Raji (cell line): Measurements from ENCODE around the gene UBASH3B.

Experiments used
- POLR2A ChIP-seq: IDR thresholded peaks from 2 replicates; pipeline ENCODE4 v1.6.1; 2011; ENCODE audit warnings: low read depth, low read length, control low read depth; ENCODE audit not compliant: insufficient read depth

The UBASH3B gene, protein sequence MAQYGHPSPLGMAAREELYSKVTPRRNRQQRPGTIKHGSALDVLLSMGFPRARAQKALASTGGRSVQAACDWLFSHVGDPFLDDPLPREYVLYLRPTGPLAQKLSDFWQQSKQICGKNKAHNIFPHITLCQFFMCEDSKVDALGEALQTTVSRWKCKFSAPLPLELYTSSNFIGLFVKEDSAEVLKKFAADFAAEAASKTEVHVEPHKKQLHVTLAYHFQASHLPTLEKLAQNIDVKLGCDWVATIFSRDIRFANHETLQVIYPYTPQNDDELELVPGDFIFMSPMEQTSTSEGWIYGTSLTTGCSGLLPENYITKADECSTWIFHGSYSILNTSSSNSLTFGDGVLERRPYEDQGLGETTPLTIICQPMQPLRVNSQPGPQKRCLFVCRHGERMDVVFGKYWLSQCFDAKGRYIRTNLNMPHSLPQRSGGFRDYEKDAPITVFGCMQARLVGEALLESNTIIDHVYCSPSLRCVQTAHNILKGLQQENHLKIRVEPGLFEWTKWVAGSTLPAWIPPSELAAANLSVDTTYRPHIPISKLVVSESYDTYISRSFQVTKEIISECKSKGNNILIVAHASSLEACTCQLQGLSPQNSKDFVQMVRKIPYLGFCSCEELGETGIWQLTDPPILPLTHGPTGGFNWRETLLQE

GRCh38 chr11:122655527-122656072, at the start of gene UBASH3B:
Gene UBASH3B, plus strand, starts transcription at chr11:122655722. Its CDS starts 328 bp downstream, at chr11:122656050.
- TF ChIP-seq POLR2A: no peak

DNA sequence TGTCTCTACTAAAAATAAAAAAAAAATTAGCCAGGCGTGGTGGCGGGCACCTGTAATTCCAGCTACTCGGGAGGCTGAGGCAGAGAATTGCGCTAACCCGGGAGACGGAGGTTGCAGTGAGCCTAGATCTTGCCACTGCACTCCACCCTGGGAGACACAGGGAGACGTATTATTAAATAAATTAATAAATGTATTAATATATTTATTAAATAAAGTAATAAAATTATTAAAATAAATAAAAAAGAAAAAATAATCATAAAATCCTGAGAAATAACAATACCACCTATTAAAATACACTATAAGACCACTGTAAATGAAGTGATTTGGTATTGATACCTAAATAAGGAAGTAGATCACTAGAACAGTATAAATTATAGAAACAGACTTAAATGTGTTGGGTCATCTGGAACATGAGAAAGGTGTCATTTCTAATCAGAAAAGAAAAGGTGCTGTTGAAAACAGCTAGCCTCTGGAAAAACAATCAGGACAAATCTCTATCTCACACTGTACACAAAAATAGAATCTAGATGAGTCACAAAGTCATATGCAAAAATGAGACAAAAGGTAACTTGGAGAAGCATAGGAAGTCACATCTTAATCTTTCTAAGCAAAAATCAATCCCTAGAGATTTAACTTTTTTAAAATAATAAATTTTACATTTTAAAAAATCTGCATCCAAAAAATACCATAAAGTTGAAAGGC, 43.2 kb upstream of the UBASH3B start:
- TF ChIP-seq POLR2A: no peak

GRCh38 chr11:122616718-122617117, 38.8 kb upstream of the UBASH3B start:
- TF ChIP-seq POLR2A: no peak

- TF ChIP-seq POLR2A: no peak
Observed at GRCh38 chr11:122617297-122617696, 38.2 kb upstream of the UBASH3B start.

DNA sequence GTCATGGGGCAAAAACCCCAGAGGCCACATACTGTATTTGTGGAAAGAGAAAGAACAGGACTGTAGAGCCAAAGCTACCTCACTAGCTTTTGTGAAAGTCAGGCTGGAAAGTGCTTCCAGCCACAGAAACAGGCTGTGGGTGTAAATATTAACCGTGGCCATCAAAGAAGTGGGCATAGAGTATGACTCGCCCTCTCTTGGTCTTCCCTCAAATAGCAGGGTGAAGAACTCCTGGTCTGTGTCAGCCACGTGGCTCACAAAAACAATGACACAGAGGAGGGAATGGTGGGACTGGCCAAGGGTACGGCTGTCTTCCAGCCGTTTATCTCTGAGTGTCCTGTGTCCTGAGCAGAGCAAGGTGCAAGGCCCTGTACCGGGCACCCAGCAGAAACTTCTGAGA, 37.6 kb upstream of the UBASH3B start:
- no peak for TF ChIP-seq POLR2A

GRCh38 chr11:122618927-122619326, 36.6 kb upstream of the UBASH3B start:
- TF ChIP-seq POLR2A: no peak

- TF ChIP-seq POLR2A: no peak
Observed at GRCh38 chr11:122619757-122620156, 35.8 kb upstream of the UBASH3B start.

DNA sequence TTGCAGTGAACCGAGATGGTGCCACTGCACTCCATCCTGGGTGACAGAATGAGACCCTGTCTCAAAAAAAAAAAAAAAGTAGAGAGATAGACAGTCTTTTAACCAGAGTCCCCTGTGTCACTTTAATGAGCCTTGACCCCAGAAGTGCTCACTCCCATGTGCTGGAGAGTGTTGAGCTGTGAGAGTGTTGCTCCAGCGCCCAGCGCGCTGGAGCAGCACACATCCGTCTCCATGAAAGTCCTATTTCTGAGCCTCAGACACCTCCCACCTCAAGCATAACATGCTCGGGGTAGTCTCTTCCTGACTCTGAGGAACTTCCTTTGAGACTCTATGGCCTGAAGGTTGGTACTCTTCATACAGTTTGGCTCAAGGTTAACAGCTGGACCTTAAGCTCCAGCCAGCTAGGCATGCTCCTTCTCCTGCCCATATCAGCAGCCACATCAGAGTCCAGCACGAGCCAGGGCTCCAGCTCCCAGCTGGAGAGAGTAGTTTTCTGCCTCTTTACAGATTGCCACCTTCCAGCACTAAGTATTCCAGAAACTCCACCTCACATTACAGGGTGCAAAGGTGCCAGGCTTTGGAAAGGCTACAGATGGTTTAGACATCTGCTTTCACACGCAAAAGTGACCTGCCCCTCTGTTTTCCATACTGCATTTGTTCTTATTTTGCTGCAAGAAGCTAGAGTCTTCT, 29.4 kb upstream of the UBASH3B start:
- TF ChIP-seq POLR2A: no peak

GRCh38 chr11:122627745-122628144, 27.8 kb upstream of the UBASH3B start:
- TF ChIP-seq POLR2A: no peak

DNA sequence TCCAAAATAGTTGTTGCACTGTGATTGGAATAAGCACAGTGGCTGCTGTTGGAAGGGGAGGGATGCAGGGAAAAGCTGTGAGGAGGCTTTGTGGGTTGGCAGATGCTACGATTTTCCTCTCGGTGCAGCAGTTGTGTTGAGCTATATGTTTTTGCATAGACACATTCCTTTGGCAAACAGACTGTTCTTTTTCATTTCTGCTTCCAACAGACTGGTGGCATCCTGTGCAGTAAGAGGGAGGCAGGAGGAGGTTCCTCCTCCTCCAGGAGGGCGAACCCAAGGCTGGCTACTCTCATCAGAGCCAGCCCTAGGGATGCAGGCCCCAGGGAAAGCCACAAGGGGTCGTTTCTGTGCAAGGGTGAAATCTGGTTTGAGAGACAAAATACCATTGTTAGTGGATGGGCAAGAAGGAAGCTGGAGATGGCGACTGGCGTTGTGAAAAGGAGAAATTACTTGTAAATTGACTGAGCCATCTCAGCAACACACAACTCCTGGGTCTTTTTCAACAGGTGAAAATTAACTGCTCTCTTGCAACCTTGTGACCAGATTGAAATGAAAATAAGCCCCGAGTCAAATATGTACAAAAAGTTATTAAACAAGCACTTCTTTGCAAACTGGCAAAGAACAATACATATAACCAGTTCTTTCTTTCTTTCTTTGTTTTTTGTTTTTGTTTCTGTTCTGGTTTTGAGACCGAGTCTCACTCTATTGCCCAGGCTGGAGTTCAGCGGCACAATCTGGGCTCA, 26.5 kb upstream of the UBASH3B start:
- TF ChIP-seq POLR2A: no peak

- no peak for TF ChIP-seq POLR2A
Observed at GRCh38 chr11:122632181-122632824, 23.2 kb upstream of the UBASH3B start.

DNA sequence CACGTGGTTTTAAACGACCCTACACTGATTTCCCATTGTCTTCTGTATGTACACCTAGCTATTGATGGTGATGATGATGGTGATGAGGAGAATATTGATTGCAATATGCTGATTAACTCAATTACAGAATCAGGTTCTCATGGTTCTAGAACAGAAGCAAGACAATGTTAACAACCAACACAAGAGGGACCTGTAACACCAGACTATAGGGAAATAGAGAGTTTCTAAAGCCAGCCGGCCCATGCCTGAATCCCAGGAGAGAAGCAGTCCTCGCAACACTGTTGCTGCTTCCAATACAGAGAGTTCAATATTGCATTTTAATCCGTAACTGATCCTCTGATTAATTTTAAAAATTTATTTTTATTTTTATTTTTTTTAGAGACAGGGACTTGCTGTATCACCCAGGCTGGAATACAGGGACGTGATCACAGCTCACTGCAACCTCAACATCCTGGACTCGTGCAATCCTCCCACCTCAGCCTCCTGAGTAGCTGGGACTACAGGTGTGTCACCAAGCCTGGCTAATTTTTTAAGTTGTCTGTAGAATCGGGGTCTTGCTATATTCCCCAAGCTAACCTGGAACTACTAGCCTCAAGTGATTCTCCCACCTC, 22.2 kb upstream of the UBASH3B start:
- TF ChIP-seq POLR2A: no peak

GRCh38 chr11:122634501-122634900, 21.0 kb upstream of the UBASH3B start:
- no peak for TF ChIP-seq POLR2A

DNA sequence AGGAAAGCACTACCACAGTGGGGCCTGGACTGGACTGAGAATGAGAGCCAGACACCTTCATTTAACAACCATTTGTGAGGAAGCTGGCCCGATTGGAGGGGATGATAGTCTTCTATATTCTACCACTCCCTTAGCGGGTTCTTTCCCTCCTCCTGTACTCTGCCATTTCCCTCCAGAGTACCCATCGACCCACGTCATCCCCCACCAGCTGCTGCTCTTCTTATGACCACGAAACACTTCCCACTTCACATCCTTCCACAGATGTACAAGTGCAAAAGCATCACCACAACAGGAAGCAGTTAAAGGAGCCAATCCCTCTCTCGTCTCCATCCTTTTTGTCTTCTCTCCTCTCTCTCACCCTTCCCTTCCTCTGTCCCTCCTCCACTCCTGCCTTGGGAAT, 18.0 kb upstream of the UBASH3B start:
- no peak for TF ChIP-seq POLR2A

DNA sequence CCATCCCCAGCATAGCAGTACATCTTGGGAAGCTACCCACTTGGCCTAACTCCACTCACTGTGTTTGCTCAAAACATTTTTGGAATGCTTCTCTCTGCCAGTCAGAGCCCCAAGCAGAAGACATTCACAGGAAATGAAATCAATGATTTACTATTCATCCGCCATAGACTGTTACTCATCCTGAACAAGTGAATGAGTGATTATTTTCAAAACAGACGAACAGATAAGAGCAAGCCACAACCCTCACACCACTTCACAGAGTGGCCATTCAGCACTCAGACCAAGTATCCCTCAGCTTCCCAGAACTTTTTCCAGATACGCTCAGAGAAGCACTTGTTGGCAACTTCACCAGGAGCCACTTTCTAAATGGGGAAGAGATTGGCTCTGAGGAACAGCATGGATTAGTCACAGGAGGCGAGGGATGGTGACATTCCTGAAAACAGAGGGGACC, 13.0 kb upstream of the UBASH3B start:
- no peak for TF ChIP-seq POLR2A
